Ovary (tissue), 10 donors: Measurements from ENCODE around the gene SPATA2L. TPM values are rescaled to one million over a fixed set of nuclear protein-coding genes. Genes with fewer than 3 reads are reported as not detected.
A peak's percentile ranks its signal among the peaks of the same experiment; 100 is the strongest.

Source experiments
- DNase-seq, 5 donors: peaks; one replicate each; pipeline ENCODE4 v3.0.0-alpha.2; 2019 to 2020
- H3K27ac ChIP-seq, 2 donors: fragments of 200-600 bp; one replicate each; pipeline versions ENCODE4 v1.5.1 to v1.8.0; 2019 to 2022
- H3K27me3 ChIP-seq: fragments of 200-600 bp; one replicate; pipeline ENCODE4 v1.8.0; 2022
- H3K36me3 ChIP-seq: fragments of 200-600 bp; sonication (generic); one replicate; pipeline ENCODE4 v1.5.1; 2019
- H3K4me1 ChIP-seq: one replicate; pipeline ENCODE4 v1.8.1; 2013; ENCODE audit warnings: mild to moderate bottlenecking, moderate library complexity; ENCODE audit not compliant: insufficient read depth
- H3K4me3 ChIP-seq: fragments of 200-600 bp; sonication (generic); one replicate; pipeline ENCODE4 v1.5.1; 2017
- H3K9me3 ChIP-seq, 2 donors: fragments of 200-600 bp in 1 of 2; sonication (generic) in 1 of 2; one replicate each; pipeline versions ENCODE4 v1.5.1 to v1.8.1; 2013 to 2019; ENCODE audit warnings: mild to moderate bottlenecking in 1 of 2, moderate library complexity in 1 of 2
- EP300 ChIP-seq: sonication (generic); formaldehyde crosslinking; IDR thresholded peaks from one replicate; pipeline ENCODE4 v1.6.1; 2017; ENCODE audit warnings: antibody characterized with exemption
- POLR2A ChIP-seq: fragments of 450-650 bp; IDR thresholded peaks from one replicate; pipeline ENCODE4 v1.6.1; 2017; ENCODE audit warnings: antibody characterized with exemption, mild to moderate bottlenecking, moderate library complexity
- WGBS, 3 donors: extraction: QIAGEN DNeasy Blood & Tissue Kit in 1 of 3; methylation state at CpG; one replicate each; pipeline versions ENCODE4 v1.1.5 to v1.1.7; 2013 to 2017; 5-methylcytosine and 5-hydroxymethylcytosine counted together
- intact Hi-C, 4 donors: fragments of 100-400 bp; cut with DNase I; formaldehyde crosslinking; loops; one replicate each; pipeline versions ENCODE4 v1.11.0 to v1.15.1; 2022 to 2023
- long read RNA-seq, 3 donors: library from polyadenylated mRNA in 2 of 3; unstranded in 2 of 3; transcript quantifications; one replicate each; pipeline ENCODE4 v2.0.0 and lab custom pipeline, GENCODE V29; 2021 to 2026
- polyA plus RNA-seq, 2 donors: library from polyadenylated mRNA; stranded (reverse); fragments of 200-250 nt in 1 of 2; fragments of 350-450 nt in 1 of 2; fragmentation: Illumina TruSeq in 1 of 2; extraction: RNeasy Lipid Tissue Mini Kit (QIAGEN cat#74804) in 1 of 2; gene quantifications; one replicate each; pipeline ENCODE4 v1.2.3, GENCODE V29; 2013 to 2014
- total RNA-seq, 7 donors: library from RNA; depleted of rRNA in 2 of 7; stranded (reverse); fragments of >200 nt in 2 of 7; fragmentation: NEBNext Ultra II Directional in 3 of 7; extraction: Animal tissue kit (Norgen Biotek cat#: 25700) in 3 of 7; gene quantifications; one replicate each; pipeline versions ENCODE4 v1.1.0 to v1.2.4, GENCODE V29; 2016 to 2023
- TF ChIP-seq, protein P1 (sequence below), 3 donors: fragments of 450-650 bp in 2 of 3; fragments of 200-600 bp in 1 of 3; IDR thresholded peaks; one replicate each; pipeline versions ENCODE4 v1.5.1 to v1.8.0; 2016 to 2022; ENCODE audit warnings: antibody characterized with exemption in 3 of 3, mild to moderate bottlenecking in 1 of 3
- donor health status: DM: no; HTN: no; CAD: no; lungs with moderate emphysema.
- donor health status: DM: no; HTN: no; CAD: no.
- donor health status: Bipolar disorder and iron deficiency.
- donor health status: DM: yes; HTN: yes; CAD: no.
- donor health status: DM: no; HTN: no; CAD: no.
- donor health status: DM: yes; HTN: yes; CAD: no.

The SPATA2L gene, protein sequence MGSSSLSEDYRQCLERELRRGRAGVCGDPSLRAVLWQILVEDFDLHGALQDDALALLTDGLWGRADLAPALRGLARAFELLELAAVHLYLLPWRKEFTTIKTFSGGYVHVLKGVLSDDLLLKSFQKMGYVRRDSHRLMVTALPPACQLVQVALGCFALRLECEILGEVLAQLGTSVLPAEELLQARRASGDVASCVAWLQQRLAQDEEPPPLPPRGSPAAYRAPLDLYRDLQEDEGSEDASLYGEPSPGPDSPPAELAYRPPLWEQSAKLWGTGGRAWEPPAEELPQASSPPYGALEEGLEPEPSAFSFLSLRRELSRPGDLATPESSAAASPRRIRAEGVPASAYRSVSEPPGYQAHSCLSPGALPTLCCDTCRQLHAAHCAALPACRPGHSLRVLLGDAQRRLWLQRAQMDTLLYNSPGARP
- 10 to 100 TPM in 4 of 7 donors, 1 to 10 TPM in 3; 3.6 to 29.8 (median 11.1) TPM for total RNA-seq
- polyA plus RNA-seq, result 1 to 10 TPM in 1 of 2 donors, under 1 TPM in 1; 0.42 to 4.8 TPM
- long read RNA-seq, donor 1, transcript SPATA2L-203 (3 exons, 692 nt), result minor isoform, 15 of 71 reads
- long read RNA-seq, donor 1, transcript SPATA2L-201 (3 exons, 2,335 nt), result major isoform, 40 of 71 reads
- long read RNA-seq, donor 1, partial matches to known transcripts, result 5 of 71 reads
- long read RNA-seq, donor 1, other reads (novel, unspliced or antisense), result 11 of 71 reads
- long read RNA-seq, donor 2, partial matches to known transcripts, result 7 of 10 reads
- long read RNA-seq, donor 2, other reads (novel, unspliced or antisense), result 0 of 10 reads
- long read RNA-seq, donor 3, transcript SPATA2L-201 (3 exons, 2,335 nt), result major isoform, 18 of 26 reads
- long read RNA-seq, donor 3, transcript SPATA2L-203 (3 exons, 692 nt), result minor isoform, 5 of 26 reads
- long read RNA-seq, donor 3, partial matches to known transcripts, result 3 of 26 reads
- long read RNA-seq, donor 3, other reads (novel, unspliced or antisense), result 0 of 26 reads

DNA sequence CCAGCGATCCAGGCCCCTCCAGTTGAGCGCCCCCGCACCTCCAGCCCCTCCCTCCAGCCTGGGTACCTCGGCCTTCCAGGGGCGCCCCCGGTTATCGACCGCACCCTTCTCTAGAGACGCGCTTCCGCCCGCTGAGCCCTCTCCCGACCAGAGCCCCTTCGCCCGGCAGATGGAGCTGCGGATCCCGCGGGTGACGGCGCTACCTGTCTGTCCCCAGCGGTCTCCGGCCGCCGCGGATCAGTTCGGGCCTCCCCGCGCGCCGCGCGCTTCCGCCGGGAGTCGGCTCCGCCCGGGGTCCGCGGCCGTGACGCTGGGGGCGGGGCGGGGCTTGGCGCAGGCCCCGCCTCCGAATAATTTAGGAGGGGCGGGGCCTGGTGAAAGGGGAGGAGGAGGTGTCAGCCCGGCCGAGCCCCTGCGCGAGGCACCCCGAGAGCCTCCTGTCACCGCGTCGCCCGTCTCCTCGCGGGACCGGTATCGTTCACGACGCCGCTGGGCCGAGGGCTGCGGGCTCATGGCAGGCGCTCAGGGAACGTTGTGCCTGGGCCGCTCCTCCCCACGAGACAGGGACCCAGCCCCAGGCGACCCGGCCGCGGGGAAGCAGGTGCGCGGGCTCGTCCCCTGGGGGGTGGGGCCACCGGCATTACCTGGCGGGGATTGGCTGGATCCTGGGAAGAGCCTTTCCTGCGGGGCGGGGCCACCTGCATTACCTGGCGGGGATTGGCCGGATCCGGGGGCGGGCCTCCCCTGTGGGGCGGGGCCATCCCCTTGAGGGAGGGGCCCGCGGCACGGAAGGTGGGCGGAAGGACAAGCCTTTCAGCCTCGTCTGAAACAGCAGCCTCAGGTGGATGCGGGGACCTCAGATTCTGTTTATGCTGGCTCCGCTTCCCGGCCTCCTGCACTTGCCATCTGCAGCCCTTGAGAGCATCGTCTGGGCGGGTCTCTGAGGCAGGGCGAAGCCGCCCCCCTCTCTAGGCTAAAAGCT is at the start of gene SPATA2L:
SPATA2L (minus strand) TSS at position 281 of the 982 bp plus-strand sequence. CDS start 473 bp downstream, outside the sequence.
- intact Hi-C loops, result loop anchor here in 3 of 4 donors (10.0 kb wide), 2 partner anchors 93 to 153 kb away; no protein-coding TSS in a partner anchor
- peak; percentile 91 to 93 (median 92) for DNase-seq
- WGBS, 3 donors, result 1 to 2% (median 1%) methylated on average over 62 to 97 of the region's 97 CpGs
- Histone ChIP-seq H3K9me3 (no peaks in the 10 kb centered on the region), H3K36me3 (no peaks in the 10 kb centered on the region), H3K27ac (peak within 1 kb of the TSS; percentile 65 to 66), H3K4me1 (peaks cover 12% of the 10 kb centered on the region), H3K4me3 (peak within 1 kb of the TSS; percentile 55), H3K27me3 (no peaks in the 10 kb centered on the region)
- TF ChIP-seq POLR2A (peak; percentile 96), EP300 (no peak)
- TF ChIP-seq, protein P1, sequence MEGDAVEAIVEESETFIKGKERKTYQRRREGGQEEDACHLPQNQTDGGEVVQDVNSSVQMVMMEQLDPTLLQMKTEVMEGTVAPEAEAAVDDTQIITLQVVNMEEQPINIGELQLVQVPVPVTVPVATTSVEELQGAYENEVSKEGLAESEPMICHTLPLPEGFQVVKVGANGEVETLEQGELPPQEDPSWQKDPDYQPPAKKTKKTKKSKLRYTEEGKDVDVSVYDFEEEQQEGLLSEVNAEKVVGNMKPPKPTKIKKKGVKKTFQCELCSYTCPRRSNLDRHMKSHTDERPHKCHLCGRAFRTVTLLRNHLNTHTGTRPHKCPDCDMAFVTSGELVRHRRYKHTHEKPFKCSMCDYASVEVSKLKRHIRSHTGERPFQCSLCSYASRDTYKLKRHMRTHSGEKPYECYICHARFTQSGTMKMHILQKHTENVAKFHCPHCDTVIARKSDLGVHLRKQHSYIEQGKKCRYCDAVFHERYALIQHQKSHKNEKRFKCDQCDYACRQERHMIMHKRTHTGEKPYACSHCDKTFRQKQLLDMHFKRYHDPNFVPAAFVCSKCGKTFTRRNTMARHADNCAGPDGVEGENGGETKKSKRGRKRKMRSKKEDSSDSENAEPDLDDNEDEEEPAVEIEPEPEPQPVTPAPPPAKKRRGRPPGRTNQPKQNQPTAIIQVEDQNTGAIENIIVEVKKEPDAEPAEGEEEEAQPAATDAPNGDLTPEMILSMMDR (IDR thresholded peaks at IDR 0.05), result peak in 1 of 3 donors; percentile 15

DNA sequence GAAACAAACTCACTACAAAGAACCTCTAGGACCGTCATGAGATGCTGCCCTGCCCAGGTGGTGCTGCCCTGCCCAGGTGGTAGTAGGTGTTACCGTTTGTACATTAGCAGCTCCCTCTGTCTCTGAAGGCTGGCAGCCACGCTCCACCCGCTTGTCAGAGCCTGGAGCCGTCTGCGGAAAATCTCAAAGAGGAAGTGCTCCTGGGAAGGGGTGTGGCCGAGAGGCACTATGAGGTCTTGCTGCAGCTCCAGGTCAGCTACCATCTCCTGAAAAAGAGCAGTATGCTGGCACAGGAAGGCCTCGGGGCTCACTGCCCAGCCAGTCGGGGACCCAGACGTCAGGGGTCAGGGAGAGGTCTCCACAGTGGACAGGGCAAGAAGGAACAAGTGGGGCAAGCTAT is 48.1 kb upstream of the SPATA2L start:
- peaks cover 5% of the 10 kb centered on the region for H3K4me1 ChIP-seq
- DNase-seq, result no peak
- intact Hi-C loops, result no loop called here
- no peak overlapping the region for H3K4me3 ChIP-seq
- H3K27me3 ChIP-seq, result no peaks in the 10 kb centered on the region
- H3K36me3 ChIP-seq, result no peaks in the 10 kb centered on the region
- WGBS, 3 donors, result 77 to 82% (median 77%) methylated on average over 10 of the region's 10 CpGs
- H3K27ac ChIP-seq, result no peak overlapping the region
- no peak for TF ChIP-seq POLR2A
- no peak for TF ChIP-seq EP300
- TF ChIP-seq, protein P1 (IDR thresholded peaks at IDR 0.05), result no peak
- no peaks in the 10 kb centered on the region for H3K9me3 ChIP-seq

DNA sequence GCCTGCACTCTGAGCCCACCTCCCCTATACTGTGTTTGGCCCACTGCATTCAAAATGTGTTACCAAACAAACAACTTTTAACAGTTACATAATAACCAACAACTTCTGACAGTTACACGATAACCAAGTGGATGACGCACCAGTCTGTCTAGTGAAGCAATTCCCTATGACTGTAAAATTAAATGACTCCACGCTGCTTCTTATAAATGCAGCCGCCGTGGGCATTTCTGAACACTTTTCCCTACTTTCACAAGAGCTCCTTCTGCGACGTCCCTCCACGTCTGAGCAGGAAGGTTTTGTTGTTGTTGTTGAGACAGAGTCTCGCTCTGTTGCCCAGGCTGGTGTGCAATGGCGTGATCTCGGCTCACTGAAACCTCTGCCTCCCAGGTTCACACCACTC is 47.4 kb upstream of the SPATA2L start:
- Histone ChIP-seq H3K4me1 (peaks cover 5% of the 10 kb centered on the region), H3K27ac (no peak overlapping the region), H3K9me3 (no peaks in the 10 kb centered on the region), H3K4me3 (no peak overlapping the region), H3K27me3 (no peaks in the 10 kb centered on the region), H3K36me3 (no peaks in the 10 kb centered on the region)
- 95 to 97% (median 96%) methylated on average over 11 of the region's 11 CpGs for WGBS, 3 donors
- DNase-seq, result no peak
- no peak for TF ChIP-seq POLR2A
- intact Hi-C loops, result no loop called here

DNA sequence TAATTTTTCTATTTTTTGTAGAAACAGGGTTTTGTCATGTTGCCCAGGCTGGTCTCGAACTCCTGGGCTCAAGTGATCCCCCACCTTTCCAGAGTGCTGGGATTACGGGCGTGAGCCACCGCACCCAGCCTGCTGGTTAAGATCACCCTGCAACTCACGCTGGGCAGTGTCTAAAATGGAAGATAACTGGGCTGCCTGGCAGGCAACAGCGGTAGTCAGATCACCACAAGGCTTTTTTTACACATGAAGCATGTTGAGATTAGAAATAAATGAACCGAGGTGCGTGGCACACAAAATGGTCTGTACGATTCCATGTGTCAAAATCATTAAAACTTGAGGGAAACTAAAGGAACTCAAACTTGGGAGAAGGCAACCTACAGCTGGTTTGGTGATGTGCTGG is 46.6 kb upstream of the SPATA2L start:
- no peak for TF ChIP-seq EP300
- TF ChIP-seq, protein P1 (IDR thresholded peaks at IDR 0.05), result no peak
- no peak for TF ChIP-seq POLR2A
- Histone ChIP-seq H3K4me3 (no peak overlapping the region), H3K27ac (no peak overlapping the region), H3K27me3 (no peaks in the 10 kb centered on the region), H3K4me1 (peaks cover 5% of the 10 kb centered on the region), H3K9me3 (no peaks in the 10 kb centered on the region), H3K36me3 (no peaks in the 10 kb centered on the region)
- 91 to 97% (median 93%) methylated on average over 9 of the region's 9 CpGs for WGBS, 3 donors
- intact Hi-C loops, result no loop called here
- DNase-seq, result no peak
